ENCODE measurements around the gene KIAA0930.

DNA sequence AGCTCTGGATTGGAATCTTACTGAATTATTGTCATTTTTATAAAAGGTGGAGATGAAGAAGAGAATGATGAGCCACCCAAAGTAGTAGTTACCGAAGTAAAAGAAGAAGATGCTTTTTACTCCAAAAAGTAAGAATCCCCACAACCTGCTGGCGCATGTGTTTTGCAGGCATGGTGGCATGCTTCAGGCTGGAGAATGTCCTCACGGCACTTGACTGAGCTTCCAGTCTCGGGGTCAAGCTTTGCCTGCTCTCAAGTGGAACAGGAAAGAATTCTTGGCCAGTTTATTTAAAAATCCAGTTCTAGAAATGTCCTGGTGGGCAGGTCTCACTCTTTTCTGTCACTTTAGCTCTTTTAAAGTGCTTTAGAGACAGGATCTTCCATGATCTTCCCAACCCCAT, 59.5 kb downstream of the KIAA0930 start:
- TF ChIP-seq, protein P1, sequence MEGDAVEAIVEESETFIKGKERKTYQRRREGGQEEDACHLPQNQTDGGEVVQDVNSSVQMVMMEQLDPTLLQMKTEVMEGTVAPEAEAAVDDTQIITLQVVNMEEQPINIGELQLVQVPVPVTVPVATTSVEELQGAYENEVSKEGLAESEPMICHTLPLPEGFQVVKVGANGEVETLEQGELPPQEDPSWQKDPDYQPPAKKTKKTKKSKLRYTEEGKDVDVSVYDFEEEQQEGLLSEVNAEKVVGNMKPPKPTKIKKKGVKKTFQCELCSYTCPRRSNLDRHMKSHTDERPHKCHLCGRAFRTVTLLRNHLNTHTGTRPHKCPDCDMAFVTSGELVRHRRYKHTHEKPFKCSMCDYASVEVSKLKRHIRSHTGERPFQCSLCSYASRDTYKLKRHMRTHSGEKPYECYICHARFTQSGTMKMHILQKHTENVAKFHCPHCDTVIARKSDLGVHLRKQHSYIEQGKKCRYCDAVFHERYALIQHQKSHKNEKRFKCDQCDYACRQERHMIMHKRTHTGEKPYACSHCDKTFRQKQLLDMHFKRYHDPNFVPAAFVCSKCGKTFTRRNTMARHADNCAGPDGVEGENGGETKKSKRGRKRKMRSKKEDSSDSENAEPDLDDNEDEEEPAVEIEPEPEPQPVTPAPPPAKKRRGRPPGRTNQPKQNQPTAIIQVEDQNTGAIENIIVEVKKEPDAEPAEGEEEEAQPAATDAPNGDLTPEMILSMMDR (IDR thresholded peaks at IDR 0.05; ENCODE audit: insufficient read depth, low read depth, low read length) = no peak
- TF ChIP-seq EZH2 (IDR thresholded peaks at IDR 0.05; ENCODE audit: insufficient read depth, low read length) = no peak

All from astrocyte (in vitro differentiated cells and primary cell).